Tibial artery (tissue), 4 donors: ENCODE data around the gene CABS1.

Experiments used
- DNase-seq, 2 donors: peaks; one replicate each; pipeline ENCODE4 v3.0.0-alpha.2; 2019
- H3K27ac ChIP-seq, 2 donors: fragments of 200-600 bp; sonication (generic) in 1 of 2; 1 replicate in 1 of 2; 2 replicates in 1 of 2; pipeline ENCODE4 v1.5.1; 2018 to 2019; ENCODE audit warnings: mild to moderate bottlenecking in 1 of 2
- H3K27me3 ChIP-seq, 2 donors: fragments of 200-600 bp; sonication (generic) in 1 of 2; one replicate each; pipeline versions ENCODE4 v1.5.1 to v1.6.0; 2016 to 2019
- H3K36me3 ChIP-seq, 3 donors: fragments of 200-600 bp; sonication (generic) in 2 of 3; one replicate each; pipeline ENCODE4 v1.5.1; 2016 to 2019; ENCODE audit warnings: mild to moderate bottlenecking in 2 of 3
- H3K4me1 ChIP-seq, 4 donors: fragments of 200-600 bp; sonication (generic) in 2 of 4; 1 replicate in 3 of 4; 2 replicates in 1 of 4; pipeline ENCODE4 v1.5.1; 2016 to 2019
- H3K4me3 ChIP-seq, 2 donors: fragments of 200-600 bp; sonication (generic) in 1 of 2; 1 replicate in 1 of 2; 2 replicates in 1 of 2; pipeline ENCODE4 v1.5.1; 2018 to 2019; ENCODE audit warnings: mild to moderate bottlenecking in 2 of 2
- H3K9me3 ChIP-seq, 3 donors: fragments of 200-600 bp; sonication (generic) in 1 of 3; one replicate each; pipeline ENCODE4 v1.5.1; 2016 to 2019
- CTCF ChIP-seq, 2 experiments: fragments of 200-600 bp in 1 of 2; fragments of 450-650 bp in 1 of 2; IDR thresholded peaks; one replicate each; pipeline ENCODE4 v1.5.1; 2017 to 2019; ENCODE audit warnings: antibody characterized with exemption in 2 of 2, mild to moderate bottlenecking in 1 of 2, moderate library complexity in 1 of 2
- intact Hi-C: fragments of 100-400 bp; cut with DNase I; formaldehyde crosslinking; loops from one replicate; pipeline ENCODE4 v1.15.0; 2023; ENCODE audit warnings: low total_unique reads

CABS1 gene

GRCh38 chr4:70334681-70335080, at the start of gene CABS1:
TSS of gene CABS1 (plus strand) at chr4:70334981. CDS start at chr4:70335040, 59 bp downstream.
- H3K27me3 ChIP-seq, result no peaks in the 10 kb centered on the region
- no peaks in the 10 kb centered on the region for H3K9me3 ChIP-seq
- no peak within 1 kb of the TSS for H3K4me3 ChIP-seq
- TF ChIP-seq CTCF (IDR thresholded peaks at IDR 0.05), result no peak
- no peak within 1 kb of the TSS for H3K27ac ChIP-seq
- H3K4me1 ChIP-seq, result no peaks in the 10 kb centered on the region
- intact Hi-C loops, result no loop called here
- H3K36me3 ChIP-seq, result no peaks in the 10 kb centered on the region
- no peak for DNase-seq

GRCh38 chr4:70288651-70289050, 46.1 kb upstream of the CABS1 start:
- intact Hi-C loops, result no loop called here

GRCh38 chr4:70291341-70291740, 43.4 kb upstream of the CABS1 start:
- H3K36me3 ChIP-seq, result no peaks in the 10 kb centered on the region
- no peaks in the 10 kb centered on the region for H3K4me1 ChIP-seq
- intact Hi-C loops, result no loop called here

More at GRCh38 chr4:70288651-70289050, 46.1 kb upstream of the CABS1 start:
- no peaks in the 10 kb centered on the region for H3K4me1 ChIP-seq
- no peak overlapping the region for H3K27ac ChIP-seq
- no peak overlapping the region for H3K4me3 ChIP-seq
- no peak for TF ChIP-seq CTCF (IDR thresholded peaks at IDR 0.05)
- H3K36me3 ChIP-seq, result no peaks in the 10 kb centered on the region
- H3K27me3 ChIP-seq, result no peaks in the 10 kb centered on the region
- no peak for DNase-seq
- H3K9me3 ChIP-seq, result no peaks in the 10 kb centered on the region

GRCh38 chr4:70297576-70297975, 37.2 kb upstream of the CABS1 start:
- H3K27ac ChIP-seq, result no peak overlapping the region
- H3K9me3 ChIP-seq, result no peaks in the 10 kb centered on the region
- H3K36me3 ChIP-seq, result no peaks in the 10 kb centered on the region
- TF ChIP-seq CTCF (IDR thresholded peaks at IDR 0.05), result no peak
- intact Hi-C loops, result no loop called here
- no peaks in the 10 kb centered on the region for H3K27me3 ChIP-seq
- no peak for DNase-seq
- H3K4me1 ChIP-seq, result peaks cover 0 to 19% (median 10%) of the 10 kb centered on the region in 4 donors
- no peak overlapping the region for H3K4me3 ChIP-seq

More at GRCh38 chr4:70291341-70291740, 43.4 kb upstream of the CABS1 start:
- no peak for DNase-seq
- Histone ChIP-seq H3K4me3 (no peak overlapping the region), H3K27me3 (no peaks in the 10 kb centered on the region), H3K27ac (no peak overlapping the region), H3K9me3 (no peaks in the 10 kb centered on the region)
- TF ChIP-seq CTCF (IDR thresholded peaks at IDR 0.05), result no peak

GRCh38 chr4:70298051-70298450, 36.7 kb upstream of the CABS1 start:
- intact Hi-C loops, result no loop called here
- Histone ChIP-seq H3K4me1 (peaks cover 0 to 19% (median 10%) of the 10 kb centered on the region in 4 donors), H3K27ac (no peak overlapping the region), H3K36me3 (no peaks in the 10 kb centered on the region), H3K4me3 (no peak overlapping the region), H3K27me3 (no peaks in the 10 kb centered on the region), H3K9me3 (no peaks in the 10 kb centered on the region)
- DNase-seq, result no peak
- TF ChIP-seq CTCF (IDR thresholded peaks at IDR 0.05), result no peak

GRCh38 chr4:70299643-70300042, 35.1 kb upstream of the CABS1 start:
- no peaks in the 10 kb centered on the region for H3K27me3 ChIP-seq
- H3K36me3 ChIP-seq, result no peaks in the 10 kb centered on the region
- intact Hi-C loops, result no loop called here
- H3K27ac ChIP-seq, result no peak overlapping the region
- DNase-seq, result no peak
- peaks cover 0 to 19% (median 10%) of the 10 kb centered on the region in 4 donors for H3K4me1 ChIP-seq
- H3K4me3 ChIP-seq, result no peak overlapping the region
- H3K9me3 ChIP-seq, result no peaks in the 10 kb centered on the region
- TF ChIP-seq CTCF (IDR thresholded peaks at IDR 0.05), result no peak
